OCI-M2 (cell line): ENCODE data around the gene MALL.
"Not testable (repeated sequence)": the region's sequence is repeated elsewhere in the genome, so short reads cannot be mapped to it uniquely, and the experiment has no call there.

Experiments used
- DNase-seq: peaks from one replicate; lab custom pipeline; 2025; ENCODE audit not compliant: unreplicated experiment; lab: John Stamatoyannopoulos, UW

MALL gene

DNA sequence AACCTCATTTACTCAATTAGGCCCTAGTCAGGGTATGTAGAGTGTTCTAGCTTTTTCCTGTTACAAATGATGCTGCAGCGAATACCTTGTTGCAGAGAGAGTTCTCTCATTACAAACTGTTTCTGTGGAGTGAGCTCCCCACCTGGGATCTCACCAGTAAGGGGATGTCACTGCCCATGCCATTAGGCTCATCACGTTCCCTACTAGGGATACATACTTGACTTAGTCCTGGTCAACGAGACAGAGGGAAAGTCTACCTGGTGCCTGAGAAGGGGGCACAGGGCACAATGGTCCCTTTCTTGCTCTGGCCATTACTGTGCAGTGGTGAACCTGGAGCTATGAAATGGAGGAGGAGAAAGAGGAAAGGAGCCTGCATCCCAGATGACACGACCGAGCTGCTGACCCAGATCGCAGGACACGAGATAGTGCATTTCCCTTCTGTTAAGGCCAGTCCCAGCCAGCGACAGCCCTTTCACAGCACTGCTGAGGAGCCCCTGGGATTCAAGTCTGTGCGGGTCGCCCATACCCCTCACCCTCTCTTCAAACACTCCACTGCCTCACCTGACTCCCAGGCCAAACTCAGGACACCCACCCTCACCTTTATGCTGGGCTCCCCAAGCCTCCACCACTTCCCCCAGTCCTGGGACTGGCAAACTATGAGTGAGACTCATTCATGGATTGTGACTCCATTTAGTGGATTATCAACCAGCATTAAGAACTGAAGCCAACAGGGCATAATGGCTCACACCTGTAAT, 16.0 kb downstream of the MALL start:
- no peak for DNase-seq

DNA sequence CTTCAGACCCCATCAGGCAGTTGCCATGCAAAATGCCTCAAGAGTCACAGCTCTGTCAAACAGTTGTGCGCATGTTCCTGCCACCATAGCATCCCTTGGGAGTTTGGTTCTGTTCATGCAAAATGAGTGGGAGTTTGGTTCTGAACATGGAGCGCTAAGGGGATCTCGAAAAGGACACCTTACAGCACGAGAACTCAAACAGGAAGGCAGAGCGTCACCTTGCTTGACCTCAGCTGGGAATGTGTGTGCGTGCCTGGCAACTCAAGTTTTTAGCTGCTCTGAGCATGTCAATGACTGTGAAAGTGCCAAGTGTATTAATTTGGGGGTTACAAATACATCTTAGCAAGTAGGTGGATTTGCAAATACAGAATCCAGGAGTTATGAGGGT, 16.6 kb downstream of the MALL start:
- DNase-seq: no peak

DNA sequence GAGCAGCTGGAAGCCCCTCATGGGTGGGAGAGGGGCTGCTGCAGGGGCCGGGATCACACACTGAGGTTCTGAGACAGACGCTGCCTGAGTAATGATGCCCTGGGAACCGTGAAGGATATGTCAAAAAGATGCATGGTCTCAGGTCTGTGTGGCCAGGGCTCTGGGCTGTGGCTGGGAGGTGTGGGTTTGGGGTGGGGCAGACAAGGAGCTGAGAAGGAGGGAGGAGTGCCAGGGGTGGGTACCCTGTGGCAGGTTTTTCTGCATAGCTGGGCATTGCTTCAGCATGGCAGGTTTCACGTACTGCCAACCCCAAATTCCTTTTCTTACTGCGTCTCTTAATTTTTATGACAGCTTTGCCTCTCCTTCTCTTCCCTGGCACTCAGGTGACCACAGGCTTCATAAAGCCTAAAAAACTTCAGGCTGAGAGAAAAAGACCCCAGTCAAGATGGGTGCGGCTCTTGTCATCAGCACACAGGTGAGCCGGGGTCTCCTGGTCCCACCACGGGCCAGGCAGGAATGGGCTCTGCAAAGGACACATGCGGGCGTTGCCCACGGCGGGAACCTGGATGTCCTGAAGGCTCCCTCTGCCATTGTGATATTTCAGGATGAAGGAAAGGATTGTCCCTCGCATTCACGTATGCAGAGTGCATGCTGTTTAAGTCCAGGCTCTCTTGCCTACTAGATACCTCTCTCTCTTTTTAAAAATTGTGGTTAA, 18.0 kb downstream of the MALL start:
- no peak for DNase-seq

DNA sequence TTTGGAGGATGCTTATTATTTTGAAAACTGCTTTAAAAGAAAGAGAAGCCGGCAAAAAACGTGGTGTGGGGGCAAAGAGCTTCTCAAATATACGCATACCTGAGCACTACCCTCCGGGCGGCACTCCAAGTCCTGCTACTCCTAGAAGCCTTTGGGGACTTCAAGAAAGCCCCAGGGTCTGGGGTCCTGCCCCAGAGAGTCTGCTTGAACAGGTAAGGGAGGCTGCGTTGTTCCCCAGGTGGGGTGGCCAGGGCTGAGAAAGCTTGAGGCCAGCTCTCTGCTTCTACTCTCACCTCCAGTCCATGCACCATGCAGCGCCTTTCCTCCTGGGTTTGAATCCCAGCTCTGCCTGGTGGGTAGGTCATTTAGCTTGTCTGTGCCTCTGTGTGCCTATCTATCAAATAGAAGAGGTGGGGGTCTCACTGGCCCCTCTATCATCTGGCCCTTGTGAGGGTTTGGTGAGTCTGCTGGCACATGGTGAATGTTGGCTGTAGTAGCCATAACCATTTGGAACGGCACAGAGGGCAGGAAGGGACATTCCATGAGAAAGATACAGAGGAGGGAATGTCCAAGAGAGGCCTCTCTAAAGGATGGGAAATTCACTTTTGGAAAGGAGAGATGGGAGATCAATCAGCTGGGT, 19.5 kb downstream of the MALL start:
- no peak for DNase-seq

DNA sequence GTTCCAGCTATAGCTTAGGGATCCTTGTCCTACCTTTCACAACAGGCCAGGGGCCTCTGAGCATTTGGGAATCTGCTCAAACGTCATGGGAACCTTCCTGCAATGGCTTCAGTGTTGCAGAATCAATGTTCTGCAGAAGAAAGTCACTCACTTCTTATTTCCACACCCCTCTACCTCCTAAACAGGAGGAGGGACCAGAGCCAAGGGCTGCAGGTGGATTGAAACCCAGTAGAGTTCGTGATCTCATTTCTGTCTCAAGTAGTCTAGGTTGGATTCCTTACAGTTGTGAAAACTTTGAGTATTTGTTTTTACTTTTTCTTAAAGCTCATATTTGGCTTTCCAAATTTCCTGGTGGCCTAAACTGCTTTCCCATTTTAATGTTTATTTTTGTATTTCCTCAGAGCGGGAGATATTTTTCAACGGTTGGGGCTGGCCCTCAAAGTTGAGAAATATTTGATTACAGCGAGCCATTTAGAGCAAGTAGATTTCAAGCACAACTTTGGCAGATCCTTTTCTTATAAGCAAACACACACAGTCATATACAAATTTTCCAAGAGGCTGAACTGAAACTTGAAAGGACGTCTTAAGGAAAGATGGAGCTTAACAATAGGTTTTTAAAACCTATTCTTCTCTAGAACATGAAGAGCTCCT, 20.6 kb downstream of the MALL start:
- not testable (repeated sequence) for DNase-seq

DNA sequence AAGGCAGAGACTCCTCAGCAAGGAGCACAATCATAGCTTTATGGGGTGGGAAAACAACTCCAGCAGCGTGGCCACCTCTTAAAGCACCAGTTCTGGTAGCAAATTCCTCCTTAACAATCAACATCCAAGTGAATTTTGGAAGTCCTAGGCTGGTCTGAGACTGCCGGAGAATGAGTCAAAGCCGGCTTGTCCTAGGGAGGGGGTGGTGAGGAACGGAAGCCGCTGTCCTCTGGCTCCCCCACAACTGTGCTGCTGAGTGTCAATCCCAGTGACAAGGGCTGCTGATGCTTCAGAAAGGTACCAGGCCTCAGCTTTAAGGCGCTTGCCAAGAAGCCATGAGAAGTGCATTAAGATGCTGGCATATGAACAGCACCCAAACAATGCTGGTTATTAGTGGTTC, 21.7 kb downstream of the MALL start:
- not testable (repeated sequence) for DNase-seq

DNA sequence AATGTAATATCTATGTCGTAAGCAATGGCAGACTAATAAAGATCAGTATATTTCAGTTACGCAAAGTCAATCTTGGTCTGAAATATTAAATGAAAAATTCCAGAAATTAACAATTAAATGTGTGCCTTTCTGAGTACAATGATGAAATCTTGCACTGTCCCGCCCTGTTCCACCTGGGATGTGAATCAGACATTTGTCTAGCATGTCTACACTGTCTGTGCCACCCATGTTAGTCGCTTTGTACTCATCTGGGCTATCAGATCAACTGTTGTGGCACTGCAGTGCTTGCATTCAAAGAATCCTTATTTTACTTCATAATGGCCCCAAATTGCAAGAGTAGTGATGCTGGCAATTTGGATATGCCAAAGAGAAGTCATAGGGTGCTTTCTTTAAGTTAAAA, 25.5 kb downstream of the MALL start:
- DNase-seq: not testable (repeated sequence)

DNA sequence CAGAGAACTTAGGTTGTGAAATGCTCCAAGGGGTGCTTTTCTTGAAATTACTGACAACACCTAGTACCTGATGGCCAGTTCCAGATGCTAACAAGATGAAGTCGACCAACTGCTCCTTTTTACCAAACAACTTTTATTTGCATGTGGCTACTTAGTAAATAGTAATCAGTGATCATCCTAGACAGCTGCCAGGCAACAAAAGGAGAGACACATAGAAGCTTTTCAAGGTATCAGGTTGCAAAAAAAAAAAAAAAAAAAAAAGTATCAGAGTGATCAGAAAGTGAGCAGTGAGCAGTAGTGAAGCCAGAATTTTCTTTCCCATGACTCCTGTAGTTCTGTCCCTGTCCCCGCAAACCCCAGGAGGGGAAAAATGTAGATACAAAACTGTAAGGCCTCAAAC, 31.9 kb downstream of the MALL start:
- not testable (repeated sequence) for DNase-seq

DNA sequence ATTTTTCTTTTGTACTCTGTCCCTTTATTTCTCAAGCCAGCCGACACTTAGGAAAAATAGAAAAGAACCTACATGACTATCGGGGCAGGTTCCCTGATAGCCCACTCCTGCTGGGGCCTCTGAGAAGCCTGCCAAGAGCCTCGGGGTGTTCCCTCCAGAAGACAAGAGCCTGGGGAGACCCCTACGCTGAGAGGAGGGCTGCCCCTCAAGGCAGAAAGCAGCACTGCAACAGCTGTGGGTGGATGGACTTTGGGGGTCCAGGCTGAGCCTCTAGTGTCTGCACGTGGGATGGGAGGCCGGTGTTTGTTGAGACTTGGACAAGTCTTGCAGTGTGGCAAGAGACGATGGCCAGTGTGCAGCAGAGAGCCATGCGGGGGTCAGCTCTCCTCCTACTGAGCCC, 32.5 kb downstream of the MALL start:
- not testable (repeated sequence) for DNase-seq

DNA sequence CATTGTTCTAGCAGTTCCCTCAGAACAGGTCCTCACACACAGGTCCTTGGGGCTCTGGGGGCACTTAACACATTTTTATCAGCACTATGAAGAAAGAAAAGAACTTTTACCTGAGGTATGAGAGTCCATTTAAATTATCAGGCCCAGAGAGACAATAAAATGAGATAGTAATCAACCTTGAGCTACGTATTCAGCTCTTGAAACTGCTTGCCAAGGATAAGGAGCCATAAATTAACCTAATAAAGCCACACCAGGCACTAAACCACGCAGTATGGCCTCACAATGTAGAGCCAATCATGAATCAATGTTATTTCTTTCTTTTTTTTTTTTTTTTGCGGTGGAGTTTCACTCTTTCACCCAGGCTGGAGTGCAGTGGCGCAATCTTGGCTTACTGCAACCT, 37.5 kb downstream of the MALL start:
- DNase-seq: not testable (repeated sequence)

DNA sequence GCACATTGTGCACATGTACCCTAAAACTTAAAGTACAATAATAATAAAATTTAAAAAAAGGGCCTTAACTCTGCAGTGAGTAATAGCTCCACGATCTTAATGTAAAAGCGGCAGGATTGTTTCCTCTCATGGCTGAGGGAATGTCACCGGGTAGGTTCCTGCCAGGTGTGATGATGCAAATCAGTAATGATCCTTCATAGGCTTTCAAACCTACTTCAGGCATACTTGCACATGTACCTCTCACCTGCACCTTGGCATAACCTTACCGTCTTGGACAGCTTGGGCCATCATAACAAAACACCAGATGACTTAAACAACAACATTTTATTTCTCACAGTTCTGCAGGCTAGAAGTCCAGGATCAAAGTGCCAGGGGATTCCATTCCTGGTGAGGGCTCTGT, 39.7 kb downstream of the MALL start:
- DNase-seq: not testable (repeated sequence)

DNA sequence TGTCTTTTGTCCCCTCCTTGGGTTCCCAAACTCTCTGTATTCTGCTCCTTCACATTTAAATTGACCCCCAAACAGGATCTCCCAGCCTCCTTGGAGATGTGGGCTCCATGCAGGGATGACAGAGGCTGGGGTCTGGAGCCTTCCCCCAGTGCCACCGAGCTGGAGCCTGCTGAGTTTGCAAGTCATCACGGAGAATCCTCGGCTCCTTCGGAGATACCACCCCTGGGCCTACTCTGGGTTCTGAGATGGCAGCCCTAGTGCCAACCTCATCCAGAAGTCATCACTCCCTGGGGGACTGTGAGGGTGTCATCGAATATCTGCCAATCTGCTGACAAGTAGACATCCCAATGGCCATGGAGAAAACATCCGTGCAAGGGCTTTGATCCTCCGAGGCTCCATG, 45.8 kb downstream of the MALL start:
- not testable (repeated sequence) for DNase-seq

DNA sequence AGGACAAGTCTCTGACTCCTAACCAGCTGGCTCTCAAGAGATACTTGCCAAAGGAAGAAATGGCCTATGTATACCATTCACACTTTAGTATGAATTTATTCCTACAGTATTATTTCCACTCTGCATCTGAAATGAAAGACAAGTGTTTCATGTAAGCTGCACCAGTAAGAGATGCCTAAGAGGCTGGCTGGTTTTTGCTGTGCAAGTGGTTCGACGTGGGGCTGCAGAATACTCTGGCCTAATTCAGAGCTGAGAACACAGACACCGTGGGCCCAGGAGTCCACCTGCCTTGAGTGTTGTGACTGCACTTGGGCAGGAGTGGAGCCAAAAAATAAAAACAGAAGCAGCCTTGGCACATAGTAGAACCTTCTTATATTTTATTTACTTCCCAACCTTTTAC, 47.5 kb downstream of the MALL start:
- DNase-seq: not testable (repeated sequence)

DNA sequence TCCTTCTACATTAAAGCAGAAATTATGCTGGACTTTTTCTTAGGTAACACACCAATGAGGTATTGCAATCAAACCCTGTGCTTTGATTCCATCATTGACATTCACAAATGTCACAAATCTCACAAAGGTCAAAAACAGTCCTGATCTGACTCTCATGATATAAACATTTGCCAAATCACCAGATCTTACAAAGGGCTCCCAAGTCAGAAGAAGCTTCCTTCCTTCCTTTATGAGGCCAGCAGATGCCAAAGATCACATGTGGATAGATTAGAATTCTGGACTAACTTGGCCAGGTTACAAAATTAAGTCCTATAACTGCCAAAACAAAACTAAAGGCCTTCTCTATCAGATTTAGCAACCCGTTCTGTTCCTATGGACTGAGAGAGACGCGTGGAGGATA, 53.3 kb downstream of the MALL start:
- DNase-seq: not testable (repeated sequence)

DNA sequence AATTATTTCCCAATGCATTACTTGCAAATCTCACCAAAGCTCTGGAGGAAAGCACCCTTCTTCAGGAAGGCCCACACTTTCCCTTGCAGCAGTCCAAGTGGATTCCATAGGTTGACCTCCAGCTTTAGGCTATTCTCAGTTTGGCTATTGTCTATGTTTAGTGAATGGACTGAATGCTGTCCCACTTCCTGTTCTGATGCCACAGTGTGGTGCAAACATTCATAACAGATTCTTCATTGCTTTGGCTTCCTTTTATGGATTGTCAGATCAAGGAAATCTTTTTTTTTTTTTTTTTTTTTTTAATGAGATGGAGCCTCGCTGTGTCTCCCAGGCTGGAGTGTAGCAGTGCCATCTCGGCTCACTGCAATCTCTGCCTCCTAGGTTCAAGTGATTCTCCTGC, 55.1 kb downstream of the MALL start:
- DNase-seq: not testable (repeated sequence)

DNA sequence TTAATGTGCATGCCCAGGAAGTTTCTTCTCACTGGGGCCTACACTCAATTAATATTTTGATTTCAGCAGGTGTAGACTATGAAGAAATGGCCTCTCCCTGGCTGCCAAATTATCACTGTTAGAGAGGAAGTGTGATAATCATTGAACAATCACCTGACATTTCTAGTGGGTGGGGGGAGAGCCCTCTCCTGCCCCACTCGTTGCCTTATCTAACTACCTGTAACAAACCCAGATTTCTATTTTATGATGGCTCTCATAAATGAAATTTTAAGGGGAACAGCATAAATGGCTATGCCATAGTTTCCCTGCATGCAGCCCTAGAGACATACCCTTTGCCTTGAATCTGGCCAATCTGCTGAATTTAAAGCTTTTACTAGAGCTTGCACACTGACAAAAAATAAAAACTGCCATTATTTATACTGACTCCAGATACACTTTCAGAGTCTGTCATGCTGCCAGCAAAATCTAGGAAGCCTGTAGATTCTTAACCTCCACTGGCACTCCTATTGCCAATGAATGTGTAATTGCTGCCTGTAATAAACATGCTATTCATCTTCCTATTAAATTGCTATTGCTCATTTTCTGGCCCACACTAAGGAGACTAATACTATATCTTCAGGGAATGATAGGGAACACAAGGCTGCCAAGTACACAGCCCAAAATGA, 55.8 kb downstream of the MALL start:
- DNase-seq: not testable (repeated sequence)

DNA sequence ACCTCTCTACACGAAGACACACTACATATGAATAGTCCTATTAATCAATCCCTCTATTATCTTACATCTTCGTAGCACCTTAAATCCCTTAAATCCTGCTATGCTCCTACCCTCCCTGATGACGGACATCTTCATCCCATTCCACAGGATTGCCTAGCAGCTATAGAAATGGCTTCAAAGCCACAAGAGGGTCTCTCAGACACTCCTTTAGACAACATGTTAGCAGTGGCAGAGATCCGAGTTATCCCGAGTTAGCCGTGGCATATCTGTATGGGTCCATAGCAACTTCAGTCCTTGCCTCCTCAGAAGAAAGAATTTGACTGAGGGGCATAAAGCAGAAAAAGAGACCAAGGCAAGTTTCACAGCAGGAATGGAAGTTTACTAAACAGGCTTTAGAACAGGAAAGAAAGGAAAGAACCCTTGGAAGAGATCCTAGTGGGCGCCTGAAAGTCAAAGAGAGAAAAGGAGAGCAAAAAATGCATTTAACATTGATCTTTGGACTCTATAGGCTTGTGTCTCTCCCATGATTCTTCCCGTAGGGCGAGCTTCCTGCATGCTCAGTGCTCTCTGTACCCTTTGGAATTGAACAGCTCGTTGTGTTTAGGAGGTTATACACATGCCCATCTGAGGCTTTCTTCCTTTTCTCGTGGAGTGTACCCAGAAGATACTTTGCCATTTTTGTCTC, 56.5 kb downstream of the MALL start:
- DNase-seq: not testable (repeated sequence)

DNA sequence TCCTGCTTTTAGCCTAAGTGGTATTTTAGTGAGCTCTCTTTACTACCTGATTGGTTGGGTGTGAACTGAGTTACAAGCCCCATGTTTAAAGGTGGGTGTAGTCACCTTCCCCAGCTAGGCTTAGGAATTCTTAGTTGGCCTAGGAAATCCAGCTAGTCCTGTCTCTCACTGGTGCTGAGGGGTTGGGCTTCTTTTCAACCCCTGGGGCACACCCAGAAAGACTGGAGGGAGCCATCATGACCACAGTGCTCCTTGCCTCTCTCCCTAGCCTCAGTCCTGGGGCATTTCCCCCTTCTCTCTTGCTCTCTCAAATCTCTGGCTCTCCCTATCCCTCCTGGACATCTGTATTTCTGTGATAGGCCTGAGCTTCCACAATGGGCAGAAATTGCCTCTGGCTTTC, 57.6 kb downstream of the MALL start:
- not testable (repeated sequence) for DNase-seq

DNA sequence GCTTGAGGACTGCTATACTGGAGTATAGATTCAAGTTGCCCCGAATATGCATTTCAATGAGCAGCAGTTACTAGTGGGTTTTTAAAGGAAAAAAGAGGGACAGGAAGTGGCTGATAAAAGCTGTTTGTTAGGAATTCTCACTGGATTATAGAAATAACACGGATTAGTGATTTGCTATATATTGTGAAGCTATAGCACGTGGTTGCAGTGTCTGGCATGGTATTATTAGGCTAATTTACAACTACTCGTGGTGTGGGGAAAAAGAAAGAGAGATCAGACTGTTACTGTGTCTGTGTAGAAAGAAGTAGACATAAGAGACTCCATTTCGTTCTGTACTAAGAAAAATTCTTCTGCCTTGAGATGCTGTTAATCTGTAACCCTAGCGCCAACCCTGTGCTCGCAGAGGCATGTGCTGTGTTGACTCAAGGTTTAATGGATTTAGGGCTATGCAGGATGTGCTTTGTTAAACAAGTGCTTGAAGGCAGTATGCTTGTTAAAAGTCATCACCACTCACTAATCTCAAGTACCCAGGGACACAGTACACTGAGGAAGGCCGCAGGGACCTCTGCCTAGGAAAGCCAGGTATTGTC, 59.7 kb downstream of the MALL start:
- not testable (repeated sequence) for DNase-seq
